Mammary epithelial cell (primary cell): ENCODE data around the gene KCNJ16.

ENCODE experiments used
- EZH2 ChIP-seq: IDR thresholded peaks from 2 replicates; pipeline ENCODE4 v1.6.1; 2012; ENCODE audit warnings: low read length, inconsistent platforms, borderline replicate concordance
- TF ChIP-seq, protein P1 (sequence below), 2 donors: IDR thresholded peaks in 1 of 2; conservative IDR thresholded peaks in 1 of 2; 2 replicates each; pipeline ENCODE4 v1.5.1; 2011 to 2012; ENCODE audit warnings: inconsistent platforms in 2 of 2, low read length in 2 of 2, mild to moderate bottlenecking in 2 of 2, control low read depth in 1 of 2, low read depth in 1 of 2; ENCODE audit not compliant: insufficient read depth in 1 of 2; ENCODE audit errors: extremely low read depth in 1 of 2

DNA sequence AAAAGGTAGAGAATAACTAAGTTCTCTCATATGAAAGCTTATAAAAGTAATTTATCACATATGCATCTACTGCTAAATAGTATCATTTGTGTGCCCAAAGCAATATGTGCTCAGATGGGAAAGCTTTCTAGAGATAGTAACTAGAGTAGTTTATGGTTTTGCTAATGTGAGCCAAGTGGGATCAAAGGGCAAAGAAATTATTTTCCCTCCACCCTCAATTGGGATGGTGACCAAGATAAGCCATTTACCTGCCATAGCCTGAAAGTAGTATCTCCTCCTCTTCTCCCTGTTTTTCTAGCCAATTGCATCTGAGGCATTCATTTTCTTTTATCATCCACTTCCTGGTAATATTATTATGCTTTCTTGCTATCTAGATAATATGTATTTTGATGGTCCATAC, 41.9 kb upstream of the KCNJ16 start:
- TF ChIP-seq, protein P1, sequence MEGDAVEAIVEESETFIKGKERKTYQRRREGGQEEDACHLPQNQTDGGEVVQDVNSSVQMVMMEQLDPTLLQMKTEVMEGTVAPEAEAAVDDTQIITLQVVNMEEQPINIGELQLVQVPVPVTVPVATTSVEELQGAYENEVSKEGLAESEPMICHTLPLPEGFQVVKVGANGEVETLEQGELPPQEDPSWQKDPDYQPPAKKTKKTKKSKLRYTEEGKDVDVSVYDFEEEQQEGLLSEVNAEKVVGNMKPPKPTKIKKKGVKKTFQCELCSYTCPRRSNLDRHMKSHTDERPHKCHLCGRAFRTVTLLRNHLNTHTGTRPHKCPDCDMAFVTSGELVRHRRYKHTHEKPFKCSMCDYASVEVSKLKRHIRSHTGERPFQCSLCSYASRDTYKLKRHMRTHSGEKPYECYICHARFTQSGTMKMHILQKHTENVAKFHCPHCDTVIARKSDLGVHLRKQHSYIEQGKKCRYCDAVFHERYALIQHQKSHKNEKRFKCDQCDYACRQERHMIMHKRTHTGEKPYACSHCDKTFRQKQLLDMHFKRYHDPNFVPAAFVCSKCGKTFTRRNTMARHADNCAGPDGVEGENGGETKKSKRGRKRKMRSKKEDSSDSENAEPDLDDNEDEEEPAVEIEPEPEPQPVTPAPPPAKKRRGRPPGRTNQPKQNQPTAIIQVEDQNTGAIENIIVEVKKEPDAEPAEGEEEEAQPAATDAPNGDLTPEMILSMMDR (conservative IDR thresholded peaks at IDR 0.05 in 1 of 2, IDR thresholded peaks at IDR 0.05 in 1 of 2; ENCODE audit: extremely low read depth in 1 of 2, insufficient read depth in 1 of 2, low read depth in 1 of 2, low read length in 2 of 2): no peak
- TF ChIP-seq EZH2: no peak
